ENCODE data around the gene BEX1. TPM values are rescaled to one million over a fixed set of nuclear protein-coding genes. Genes with fewer than 3 reads are reported as not detected.
"Not testable (repeated sequence)": the region's sequence is repeated elsewhere in the genome, so short reads cannot be mapped to it uniquely, and the experiment has no call there.

The BEX1 gene
- polyA plus RNA-seq (2012; ENCODE audit: insufficient read depth, insufficient read length, low read depth): 479 TPM

DNA sequence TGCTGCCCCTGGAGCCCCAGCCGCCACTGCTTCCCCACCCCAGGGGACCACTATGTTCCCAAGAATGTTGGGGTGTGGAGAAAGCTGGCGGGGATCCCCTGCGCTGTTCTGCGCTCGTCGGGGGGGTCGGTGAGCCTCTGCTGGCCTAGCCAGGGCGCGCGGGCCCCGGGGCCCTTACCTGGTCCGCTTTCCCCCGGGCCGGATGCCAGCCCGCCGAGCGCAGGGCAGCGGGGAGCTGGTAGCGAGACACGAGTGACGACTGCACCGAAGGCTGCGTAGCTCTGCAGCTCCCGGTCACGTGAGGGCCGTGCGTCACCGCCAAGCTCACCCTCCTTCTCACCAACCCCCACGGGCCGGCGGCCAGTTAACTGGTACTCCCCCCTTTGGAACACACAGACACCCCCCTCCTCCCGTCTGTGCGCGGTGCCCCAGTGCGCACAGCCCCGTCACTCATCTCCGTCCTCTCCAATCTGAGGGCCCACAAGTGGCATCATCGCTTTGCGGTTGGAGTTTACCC lies at the start of gene BEX1:
Gene BEX1 (minus strand): TSS at position 254 of the 517 bp plus-strand sequence. CDS start 897 bp downstream, outside the sequence.
- Histone ChIP-seq H3K27me3 (no peaks in the 10 kb centered on the region), H3K36me3 (peaks cover 16% of the 10 kb centered on the region), H3K9me3 (no peaks in the 10 kb centered on the region), H3K4me1 (no peaks in the 10 kb centered on the region), H3K4me3 (ENCODE audit: low read depth, low read length) (peak within 1 kb of the TSS; percentile 75)
- TF ChIP-seq, protein P1, sequence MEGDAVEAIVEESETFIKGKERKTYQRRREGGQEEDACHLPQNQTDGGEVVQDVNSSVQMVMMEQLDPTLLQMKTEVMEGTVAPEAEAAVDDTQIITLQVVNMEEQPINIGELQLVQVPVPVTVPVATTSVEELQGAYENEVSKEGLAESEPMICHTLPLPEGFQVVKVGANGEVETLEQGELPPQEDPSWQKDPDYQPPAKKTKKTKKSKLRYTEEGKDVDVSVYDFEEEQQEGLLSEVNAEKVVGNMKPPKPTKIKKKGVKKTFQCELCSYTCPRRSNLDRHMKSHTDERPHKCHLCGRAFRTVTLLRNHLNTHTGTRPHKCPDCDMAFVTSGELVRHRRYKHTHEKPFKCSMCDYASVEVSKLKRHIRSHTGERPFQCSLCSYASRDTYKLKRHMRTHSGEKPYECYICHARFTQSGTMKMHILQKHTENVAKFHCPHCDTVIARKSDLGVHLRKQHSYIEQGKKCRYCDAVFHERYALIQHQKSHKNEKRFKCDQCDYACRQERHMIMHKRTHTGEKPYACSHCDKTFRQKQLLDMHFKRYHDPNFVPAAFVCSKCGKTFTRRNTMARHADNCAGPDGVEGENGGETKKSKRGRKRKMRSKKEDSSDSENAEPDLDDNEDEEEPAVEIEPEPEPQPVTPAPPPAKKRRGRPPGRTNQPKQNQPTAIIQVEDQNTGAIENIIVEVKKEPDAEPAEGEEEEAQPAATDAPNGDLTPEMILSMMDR (IDR thresholded peaks at IDR 0.05; ENCODE audit: low read depth, low read length): no peak
- peak; percentile 91 for DNase-seq

GRCh38 chrX:103109497-103109896 lies 45.5 kb upstream of the BEX1 start:
- H3K9me3 ChIP-seq; H3K36me3 ChIP-seq; H3K4me3 ChIP-seq (ENCODE audit: low read depth, low read length); DNase-seq; H3K4me1 ChIP-seq; H3K27me3 ChIP-seq: not testable (repeated sequence)

DNA sequence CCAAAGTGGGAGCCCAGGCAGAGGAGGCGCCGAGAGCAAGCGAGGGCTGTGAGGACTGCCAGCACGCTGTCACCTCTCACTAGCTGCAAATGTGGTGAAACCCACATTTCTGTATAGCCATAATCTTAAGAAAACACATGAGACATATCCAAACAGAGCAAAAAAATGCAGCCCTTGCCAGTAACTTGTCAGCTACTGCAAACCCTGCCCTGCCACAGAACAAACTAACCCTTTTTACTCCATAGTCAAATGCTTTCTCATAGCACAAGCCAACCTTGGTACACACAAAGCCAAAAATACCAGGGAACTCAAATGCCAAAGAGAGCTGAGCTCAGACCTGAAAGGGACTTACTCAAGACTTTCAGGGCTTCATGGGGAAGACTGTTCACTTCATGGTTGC lies 43.9 kb upstream of the BEX1 start:
- no peaks in the 10 kb centered on the region for H3K36me3 ChIP-seq
- no peak overlapping the region for H3K4me3 ChIP-seq (ENCODE audit: low read depth, low read length)
- no peak for DNase-seq
- no peaks in the 10 kb centered on the region for H3K27me3 ChIP-seq
- TF ChIP-seq, protein P1 (IDR thresholded peaks at IDR 0.05; ENCODE audit: low read depth, low read length): no peak
- no peaks in the 10 kb centered on the region; the same call in 1 of the 2 replicates for H3K9me3 ChIP-seq
- H3K4me1 ChIP-seq: no peaks in the 10 kb centered on the region

DNA sequence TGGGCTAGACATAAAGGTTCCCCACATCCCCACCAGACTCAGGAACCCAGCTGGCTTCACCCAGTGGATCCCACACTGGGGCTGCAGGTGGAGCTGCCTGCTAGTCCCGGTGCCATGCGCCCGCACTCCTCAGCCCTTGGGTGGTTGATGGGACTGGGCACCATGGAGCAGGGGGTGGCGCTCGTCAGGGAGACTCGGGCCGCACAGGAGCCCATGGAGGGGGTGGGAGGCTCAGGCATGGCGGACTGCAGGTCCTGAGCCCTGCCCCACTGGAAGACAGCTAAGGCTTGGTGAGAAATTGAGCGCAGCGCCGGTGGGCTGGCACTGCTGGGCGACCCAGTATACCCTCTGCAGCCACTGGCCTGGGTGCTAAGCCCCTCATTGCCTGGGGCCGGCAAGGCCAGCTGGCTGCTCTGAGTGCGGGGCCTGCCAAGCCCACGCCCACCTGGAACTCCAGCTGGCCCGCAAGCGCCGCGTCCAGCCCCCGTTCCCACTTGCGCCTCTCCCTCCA lies 43.3 kb upstream of the BEX1 start:
- not testable (repeated sequence) for H3K27me3 ChIP-seq; DNase-seq; H3K36me3 ChIP-seq; H3K4me1 ChIP-seq; H3K4me3 ChIP-seq (ENCODE audit: low read depth, low read length); H3K9me3 ChIP-seq

- not testable (repeated sequence) for H3K9me3 ChIP-seq; H3K4me3 ChIP-seq (ENCODE audit: low read depth, low read length); DNase-seq; H3K27me3 ChIP-seq; H3K4me1 ChIP-seq; H3K36me3 ChIP-seq
Observed at GRCh38 chrX:103104370-103104769, 40.4 kb upstream of the BEX1 start.

DNA sequence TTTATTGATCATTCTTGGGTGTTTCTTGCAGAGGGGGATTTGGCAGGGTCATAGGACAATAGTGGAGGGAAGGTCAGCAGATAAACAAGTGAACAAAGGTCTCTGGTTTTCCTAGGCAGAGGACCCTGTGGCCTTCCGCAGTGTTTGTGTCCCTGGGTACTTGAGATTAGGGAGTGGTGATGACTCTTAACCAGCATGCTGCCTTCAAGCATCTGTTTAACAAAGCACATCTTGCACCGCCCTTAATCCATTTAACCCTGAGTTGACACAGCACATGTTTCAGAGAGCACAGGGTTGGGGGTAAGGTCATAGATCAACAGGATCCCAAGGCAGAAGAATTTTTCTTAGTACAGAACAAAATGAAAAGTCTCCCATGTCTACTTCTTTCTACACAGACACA lies 39.9 kb upstream of the BEX1 start:
- H3K4me3 ChIP-seq (ENCODE audit: low read depth, low read length); H3K9me3 ChIP-seq; DNase-seq; H3K36me3 ChIP-seq; H3K27me3 ChIP-seq; H3K4me1 ChIP-seq: not testable (repeated sequence)

DNA sequence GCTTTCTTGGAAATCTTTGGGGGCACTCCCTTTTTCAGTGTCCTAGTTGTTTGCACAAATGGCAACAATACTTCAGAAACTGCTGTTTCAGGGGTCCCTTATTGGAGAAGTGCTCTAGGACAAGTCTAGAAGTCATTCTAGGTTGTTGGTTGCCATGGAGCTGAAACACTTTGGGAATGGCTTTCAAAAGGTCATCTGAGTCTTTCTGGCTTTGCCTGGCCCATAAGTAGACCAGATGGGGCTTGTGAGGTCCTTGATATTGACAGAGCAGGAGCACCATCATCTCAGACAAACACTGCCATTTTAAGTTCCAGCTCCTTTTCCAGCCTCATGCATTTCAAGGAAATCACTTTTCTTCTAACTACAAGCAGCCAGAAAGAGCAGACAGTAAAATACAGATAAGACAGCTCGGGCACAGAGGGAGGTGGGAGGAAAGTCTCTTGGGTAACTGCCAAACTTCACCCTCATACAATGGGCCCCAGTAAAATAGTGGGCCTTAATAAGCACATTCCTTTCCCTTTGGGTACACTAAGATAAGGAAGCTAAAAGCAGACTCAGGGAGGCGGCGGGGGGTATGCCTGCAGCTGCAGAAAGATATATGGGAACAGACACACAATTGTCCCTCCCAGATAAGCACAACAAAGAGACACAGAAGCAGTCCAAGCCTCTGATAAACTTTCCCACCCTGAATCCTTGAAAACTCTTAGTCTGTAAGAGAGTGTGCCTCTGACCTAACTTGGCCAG lies 37.5 kb upstream of the BEX1 start:
- TF ChIP-seq, protein P1 (IDR thresholded peaks at IDR 0.05; ENCODE audit: low read depth, low read length): no peak
- H3K9me3 ChIP-seq: no peaks in the 10 kb centered on the region
- no peaks in the 10 kb centered on the region for H3K36me3 ChIP-seq
- peak; percentile 19 for DNase-seq
- H3K27me3 ChIP-seq: no peaks in the 10 kb centered on the region
- H3K4me3 ChIP-seq (ENCODE audit: low read depth, low read length): no peak overlapping the region
- H3K4me1 ChIP-seq: no peaks in the 10 kb centered on the region

GRCh38 chrX:103100484-103100883 lies 36.5 kb upstream of the BEX1 start:
- H3K9me3 ChIP-seq: no peaks in the 10 kb centered on the region
- H3K4me1 ChIP-seq: no peaks in the 10 kb centered on the region
- no peaks in the 10 kb centered on the region for H3K27me3 ChIP-seq
- no peak overlapping the region for H3K4me3 ChIP-seq (ENCODE audit: low read depth, low read length)
- TF ChIP-seq, protein P1 (IDR thresholded peaks at IDR 0.05; ENCODE audit: low read depth, low read length): no peak
- no peaks in the 10 kb centered on the region for H3K36me3 ChIP-seq
- DNase-seq: no peak
